ENCODE data around the gene NSUN2. TPM values are rescaled to one million over a fixed set of nuclear protein-coding genes. Genes with fewer than 3 reads are reported as not detected.

NSUN2 gene
- total RNA-seq, 3 donors from 2014 or later (not counting 1 experiment from before 2014, with no cell fraction given), result 61.3 to 87.4 (median 81.4) TPM

GRCh38 chr5:6599739-6600138 is 33.1 kb downstream of the NSUN2 start:
- ATAC-seq (no peak), DNase-seq (no peak)
- intact Hi-C loops (cut with micrococcal nuclease), result no loop called here
- no peak overlapping the region for H3K27ac Mint-ChIP-seq
- peaks cover 38% of the 10 kb centered on the region for H3K36me3 Mint-ChIP-seq
- no peak for TF ChIP-seq CTCF (IDR thresholded peaks at IDR 0.05)
- H3K36me3 ChIP-seq (ENCODE audit: control insufficient read depth, insufficient read depth, low read length), result peaks cover 55% of the 10 kb centered on the region
- WGBS (ENCODE audit: insufficient coverage), result 93% methylated on average over 8 of the region's 8 CpGs
- no peaks in the 10 kb centered on the region for H3K4me1 ChIP-seq (ENCODE audit: control insufficient read depth, insufficient read depth, low read length)
- H3K27ac ChIP-seq (ENCODE audit: low read length), result no peak overlapping the region
- no peak overlapping the region for H3K4me3 Mint-ChIP-seq
- no peaks in the 10 kb centered on the region for H3K9me3 Mint-ChIP-seq
- H3K4me1 Mint-ChIP-seq, result peaks cover 3 to 8% of the 10 kb centered on the region in 2 donors
- no peak overlapping the region for H3K4me3 ChIP-seq (ENCODE audit: low read length)
- no peaks in the 10 kb centered on the region for H3K9me3 ChIP-seq (ENCODE audit: control insufficient read depth, insufficient read depth, low read length)
- H3K27me3 Mint-ChIP-seq (ENCODE audit: low read depth in 2 of 2), result no peaks in the 10 kb centered on the region
- no peaks in the 10 kb centered on the region for H3K27me3 ChIP-seq (ENCODE audit: control insufficient read depth, insufficient read depth, low read length)

GRCh38 chr5:6598351-6598900 is 34.4 kb downstream of the NSUN2 start:
- DNase-seq (no peak), ATAC-seq (no peak)
- Mint-ChIP-seq H3K9me3 (no peaks in the 10 kb centered on the region), H3K27ac (peak overlapping the region in 1 of 2 donors; percentile 40), H3K4me1 (peaks cover 4 to 8% of the 10 kb centered on the region in 2 donors), H3K36me3 (peaks cover 38% of the 10 kb centered on the region), H3K4me3 (no peak overlapping the region), H3K27me3 (ENCODE audit: low read depth in 2 of 2) (no peaks in the 10 kb centered on the region)
- Histone ChIP-seq H3K4me3 (ENCODE audit: low read length) (no peak overlapping the region), H3K9me3 (ENCODE audit: control insufficient read depth, insufficient read depth, low read length) (no peaks in the 10 kb centered on the region), H3K4me1 (ENCODE audit: control insufficient read depth, insufficient read depth, low read length) (no peaks in the 10 kb centered on the region), H3K27me3 (ENCODE audit: control insufficient read depth, insufficient read depth, low read length) (no peaks in the 10 kb centered on the region), H3K27ac (ENCODE audit: low read length) (no peak overlapping the region), H3K36me3 (ENCODE audit: control insufficient read depth, insufficient read depth, low read length) (peaks cover 42% of the 10 kb centered on the region)
- no peak for TF ChIP-seq CTCF (IDR thresholded peaks at IDR 0.05)
- 84% methylated on average over 14 of the region's 14 CpGs for WGBS (ENCODE audit: insufficient coverage)
- intact Hi-C loops (cut with micrococcal nuclease), result no loop called here

- no peaks in the 10 kb centered on the region for H3K9me3 ChIP-seq (ENCODE audit: control insufficient read depth, insufficient read depth, low read length)
- H3K27ac Mint-ChIP-seq, result peak overlapping the region; percentile 40 to 60
- H3K36me3 Mint-ChIP-seq, result peaks cover 38% of the 10 kb centered on the region
- peaks cover 41% of the 10 kb centered on the region for H3K36me3 ChIP-seq (ENCODE audit: control insufficient read depth, insufficient read depth, low read length)
- H3K27me3 Mint-ChIP-seq (ENCODE audit: low read depth in 2 of 2), result no peaks in the 10 kb centered on the region
- H3K9me3 Mint-ChIP-seq, result no peaks in the 10 kb centered on the region
- WGBS (ENCODE audit: insufficient coverage), result 96% methylated on average over 4 of the region's 6 CpGs
- intact Hi-C loops (cut with micrococcal nuclease), result no loop called here
- H3K27ac ChIP-seq (ENCODE audit: low read length), result no peak overlapping the region
- H3K4me1 ChIP-seq (ENCODE audit: control insufficient read depth, insufficient read depth, low read length), result no peaks in the 10 kb centered on the region
- no peak for TF ChIP-seq CTCF (IDR thresholded peaks at IDR 0.05)
- DNase-seq, result no peak
- H3K4me1 Mint-ChIP-seq, result peaks cover 4 to 8% of the 10 kb centered on the region in 2 donors
- no peak overlapping the region for H3K4me3 Mint-ChIP-seq
- H3K27me3 ChIP-seq (ENCODE audit: control insufficient read depth, insufficient read depth, low read length), result no peaks in the 10 kb centered on the region
- H3K4me3 ChIP-seq (ENCODE audit: low read length), result no peak overlapping the region
- no peak for ATAC-seq
These were observed 35.3 kb downstream of the NSUN2 start for GRCh38 chr5:6597557-6597956.

- TF ChIP-seq CTCF (IDR thresholded peaks at IDR 0.05), result no peak
- peaks cover 31% of the 10 kb centered on the region for H3K36me3 ChIP-seq (ENCODE audit: control insufficient read depth, insufficient read depth, low read length)
- Mint-ChIP-seq H3K36me3 (peaks cover 32% of the 10 kb centered on the region), H3K27ac (no peak overlapping the region), H3K4me3 (no peak overlapping the region), H3K4me1 (peaks cover 4 to 12% of the 10 kb centered on the region in 2 donors), H3K27me3 (ENCODE audit: low read depth in 2 of 2) (peaks cover 0 to 3% of the 10 kb centered on the region in 2 donors), H3K9me3 (no peaks in the 10 kb centered on the region)
- intact Hi-C loops (cut with micrococcal nuclease), result no loop called here
- H3K9me3 ChIP-seq (ENCODE audit: control insufficient read depth, insufficient read depth, low read length), result no peaks in the 10 kb centered on the region
- no peaks in the 10 kb centered on the region for H3K4me1 ChIP-seq (ENCODE audit: control insufficient read depth, insufficient read depth, low read length)
- WGBS (ENCODE audit: insufficient coverage), result 98% methylated on average over 4 of the region's 5 CpGs
- ATAC-seq (no peak), DNase-seq (no peak)
- H3K4me3 ChIP-seq (ENCODE audit: low read length), result no peak overlapping the region
- no peaks in the 10 kb centered on the region for H3K27me3 ChIP-seq (ENCODE audit: control insufficient read depth, insufficient read depth, low read length)
- H3K27ac ChIP-seq (ENCODE audit: low read length), result no peak overlapping the region
These were observed 36.5 kb downstream of the NSUN2 start for GRCh38 chr5:6596388-6596787.
